NT2/D1 (cell line): ENCODE results near the gene TFF1.

ENCODE experiments used
- SUZ12 ChIP-seq: IDR thresholded peaks from 2 replicates; pipeline ENCODE4 v1.6.1; 2011; ENCODE audit not compliant: insufficient read length, insufficient read depth; ENCODE audit errors: extremely low read depth
- YY1 ChIP-seq: IDR thresholded peaks from 2 replicates; pipeline ENCODE4 v1.6.1; 2011; ENCODE audit not compliant: insufficient read length, insufficient read depth
- ZNF274 ChIP-seq: IDR thresholded peaks from 2 replicates; pipeline ENCODE4 v1.6.1; 2011; ENCODE audit warnings: mild to moderate bottlenecking, low read depth, low read length

- no peak for TF ChIP-seq SUZ12
- TF ChIP-seq YY1 = no peak
- TF ChIP-seq ZNF274 = no peak
Measured at GRCh38 chr21:42413093-42413492, 46.8 kb upstream of the TFF1 start.
